ENCODE data around the gene NOS1.
"Not testable (repeated sequence)": the region's sequence is repeated elsewhere in the genome, so short reads cannot be mapped to it uniquely, and the experiment has no call there.

Gene NOS1

DNA sequence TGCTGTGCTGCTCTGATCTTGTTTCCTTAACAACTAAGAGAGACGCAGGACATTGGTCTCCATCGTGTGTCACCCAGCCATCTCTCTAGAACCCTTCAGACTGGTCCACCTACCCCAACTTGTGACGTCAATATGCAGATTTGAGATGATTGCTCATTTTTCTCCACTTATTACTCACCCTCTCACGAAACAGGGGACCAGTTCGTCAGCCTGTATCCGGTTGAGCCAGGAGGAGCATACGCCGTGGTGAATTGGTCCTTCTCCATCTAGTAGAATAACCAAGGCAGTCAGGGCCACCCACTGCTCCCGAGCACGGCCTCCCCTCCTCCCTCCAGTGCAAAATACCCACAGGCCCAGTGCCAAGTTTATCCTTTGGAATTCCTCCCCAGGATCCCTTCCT lies 134.9 kb downstream of the NOS1 start:
- TF ChIP-seq, protein P1, sequence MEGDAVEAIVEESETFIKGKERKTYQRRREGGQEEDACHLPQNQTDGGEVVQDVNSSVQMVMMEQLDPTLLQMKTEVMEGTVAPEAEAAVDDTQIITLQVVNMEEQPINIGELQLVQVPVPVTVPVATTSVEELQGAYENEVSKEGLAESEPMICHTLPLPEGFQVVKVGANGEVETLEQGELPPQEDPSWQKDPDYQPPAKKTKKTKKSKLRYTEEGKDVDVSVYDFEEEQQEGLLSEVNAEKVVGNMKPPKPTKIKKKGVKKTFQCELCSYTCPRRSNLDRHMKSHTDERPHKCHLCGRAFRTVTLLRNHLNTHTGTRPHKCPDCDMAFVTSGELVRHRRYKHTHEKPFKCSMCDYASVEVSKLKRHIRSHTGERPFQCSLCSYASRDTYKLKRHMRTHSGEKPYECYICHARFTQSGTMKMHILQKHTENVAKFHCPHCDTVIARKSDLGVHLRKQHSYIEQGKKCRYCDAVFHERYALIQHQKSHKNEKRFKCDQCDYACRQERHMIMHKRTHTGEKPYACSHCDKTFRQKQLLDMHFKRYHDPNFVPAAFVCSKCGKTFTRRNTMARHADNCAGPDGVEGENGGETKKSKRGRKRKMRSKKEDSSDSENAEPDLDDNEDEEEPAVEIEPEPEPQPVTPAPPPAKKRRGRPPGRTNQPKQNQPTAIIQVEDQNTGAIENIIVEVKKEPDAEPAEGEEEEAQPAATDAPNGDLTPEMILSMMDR (IDR thresholded peaks at IDR 0.05; ENCODE audit: low read depth, low read length): no peak
- no peak for DNase-seq (ENCODE audit: extremely low read depth, low read depth)

- no peak for DNase-seq (ENCODE audit: extremely low read depth, low read depth)
- TF ChIP-seq, protein P1 (IDR thresholded peaks at IDR 0.05; ENCODE audit: low read depth, low read length): no peak
Observed at GRCh38 chr12:117225179-117225578, 136.2 kb downstream of the NOS1 start.

GRCh38 chr12:117220947-117221346 lies 140.5 kb downstream of the NOS1 start:
- not testable (repeated sequence) for DNase-seq (ENCODE audit: extremely low read depth, low read depth)

GRCh38 chr12:117218149-117218548 lies 143.3 kb downstream of the NOS1 start:
- no peak for DNase-seq (ENCODE audit: extremely low read depth, low read depth)
- TF ChIP-seq, protein P1 (IDR thresholded peaks at IDR 0.05; ENCODE audit: low read depth, low read length): no peak

- DNase-seq (ENCODE audit: extremely low read depth, low read depth): no peak
- TF ChIP-seq, protein P1 (IDR thresholded peaks at IDR 0.05; ENCODE audit: low read depth, low read length): no peak
Observed at GRCh38 chr12:117216686-117217085, 144.7 kb downstream of the NOS1 start.

DNA sequence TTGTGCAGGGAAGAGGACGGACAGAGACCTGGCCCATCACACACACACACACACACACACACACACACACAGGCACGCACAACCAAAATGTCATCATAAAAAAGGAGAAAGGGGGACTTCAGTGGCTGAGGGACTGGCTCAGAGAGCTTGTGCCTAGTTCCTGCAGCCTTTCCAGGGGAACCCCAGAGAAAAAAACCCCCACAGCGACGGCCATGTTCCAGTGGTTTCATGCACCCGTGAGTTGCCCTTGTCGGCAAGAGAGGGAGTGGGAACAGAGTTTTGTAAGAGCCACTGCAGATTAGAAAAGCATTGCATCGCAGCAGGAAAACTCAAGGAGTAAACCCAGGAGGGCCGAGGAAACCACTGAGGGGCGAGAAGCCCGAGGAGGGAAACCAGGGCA lies 146.6 kb downstream of the NOS1 start:
- TF ChIP-seq, protein P1 (IDR thresholded peaks at IDR 0.05; ENCODE audit: low read depth, low read length): no peak
- no peak for DNase-seq (ENCODE audit: extremely low read depth, low read depth)

DNA sequence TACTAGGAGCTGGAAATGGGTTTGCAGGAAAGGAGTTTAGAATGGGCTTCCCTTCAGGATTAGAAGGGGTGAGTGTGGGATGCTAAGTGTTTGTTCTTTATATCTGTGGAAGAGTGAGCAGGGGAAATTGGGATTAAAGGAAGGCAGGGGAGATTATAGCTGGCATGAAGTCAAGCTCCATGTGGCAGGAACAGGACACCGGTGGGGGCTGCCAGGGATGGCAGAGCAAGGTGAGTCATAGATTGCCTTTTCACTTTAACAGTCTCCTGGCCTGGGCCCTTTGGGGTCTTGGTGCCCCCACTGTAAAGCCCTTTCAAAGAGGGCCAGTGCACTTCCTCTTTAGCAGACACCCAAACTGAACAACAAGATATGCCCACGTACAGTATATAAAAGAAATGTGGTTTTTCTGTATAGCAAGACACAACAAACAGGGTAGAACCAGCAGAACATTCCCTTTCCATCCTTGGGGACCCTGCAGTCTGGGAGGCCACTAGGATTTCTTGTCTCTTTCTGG lies 148.1 kb downstream of the NOS1 start:
- TF ChIP-seq, protein P1 (IDR thresholded peaks at IDR 0.05; ENCODE audit: low read depth, low read length): no peak
- no peak for DNase-seq (ENCODE audit: extremely low read depth, low read depth)

GRCh38 chr12:117212563-117213190 lies 148.7 kb downstream of the NOS1 start:
- TF ChIP-seq, protein P1 (IDR thresholded peaks at IDR 0.05; ENCODE audit: low read depth, low read length): peak; percentile 96

More at GRCh38 chr12:117212563-117213190, 148.7 kb downstream of the NOS1 start:
- DNase-seq (ENCODE audit: extremely low read depth, low read depth): peak; percentile 51
